Activated CD4-positive, alpha-beta T cell treated with anti-CD3 and anti-CD28 coated beads, Interleukin-2, amount 50 U/mL, for 4 hours (primary cell): ENCODE results near the gene FAM120A.
A peak's percentile ranks its signal among the peaks of the same experiment; 100 is the strongest.

Experiments
- DNase-seq, 2 experiments: peaks; one replicate each; pipeline ENCODE4 v3.0.0-alpha.2; 2020

Gene FAM120A

DNA sequence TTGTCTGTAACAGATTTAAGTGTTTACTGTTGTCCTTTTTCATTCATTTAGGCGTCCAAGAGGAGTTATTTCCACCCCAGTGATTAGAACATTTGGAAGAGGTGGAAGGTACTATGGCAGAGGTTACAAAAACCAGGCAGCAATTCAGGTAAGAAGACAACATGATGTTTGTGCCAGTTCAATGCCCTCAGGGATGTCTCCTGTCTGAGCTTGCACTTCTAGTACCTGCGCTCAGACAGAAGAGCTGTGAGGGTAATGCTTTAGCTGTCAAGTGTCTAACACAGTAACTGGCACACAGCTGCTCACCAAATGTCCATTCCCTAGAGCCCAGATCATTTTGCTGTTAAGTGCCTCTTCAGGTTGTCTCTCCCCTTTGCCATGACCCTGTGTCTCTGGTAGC lies 110.7 kb downstream of the FAM120A start:
- no peak for DNase-seq

DNA sequence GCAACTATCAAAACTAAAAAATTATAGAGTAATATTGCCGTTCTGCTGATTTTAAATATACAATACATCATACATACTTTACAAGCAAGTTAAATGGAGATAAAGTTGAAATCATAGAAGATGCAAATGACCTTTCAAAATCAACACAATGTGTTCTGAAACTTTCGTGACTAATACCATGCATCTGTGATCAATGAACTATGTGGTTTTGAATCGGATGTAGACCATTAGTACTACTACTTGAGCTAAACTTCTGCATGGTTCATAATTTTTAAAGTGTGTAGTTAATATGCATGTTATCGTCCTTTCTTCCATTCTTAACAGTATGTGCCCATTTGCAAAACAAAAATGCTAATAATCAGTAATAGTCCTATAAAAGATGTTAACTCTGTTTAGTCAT lies 113.6 kb downstream of the FAM120A start:
- no peak for DNase-seq

DNA sequence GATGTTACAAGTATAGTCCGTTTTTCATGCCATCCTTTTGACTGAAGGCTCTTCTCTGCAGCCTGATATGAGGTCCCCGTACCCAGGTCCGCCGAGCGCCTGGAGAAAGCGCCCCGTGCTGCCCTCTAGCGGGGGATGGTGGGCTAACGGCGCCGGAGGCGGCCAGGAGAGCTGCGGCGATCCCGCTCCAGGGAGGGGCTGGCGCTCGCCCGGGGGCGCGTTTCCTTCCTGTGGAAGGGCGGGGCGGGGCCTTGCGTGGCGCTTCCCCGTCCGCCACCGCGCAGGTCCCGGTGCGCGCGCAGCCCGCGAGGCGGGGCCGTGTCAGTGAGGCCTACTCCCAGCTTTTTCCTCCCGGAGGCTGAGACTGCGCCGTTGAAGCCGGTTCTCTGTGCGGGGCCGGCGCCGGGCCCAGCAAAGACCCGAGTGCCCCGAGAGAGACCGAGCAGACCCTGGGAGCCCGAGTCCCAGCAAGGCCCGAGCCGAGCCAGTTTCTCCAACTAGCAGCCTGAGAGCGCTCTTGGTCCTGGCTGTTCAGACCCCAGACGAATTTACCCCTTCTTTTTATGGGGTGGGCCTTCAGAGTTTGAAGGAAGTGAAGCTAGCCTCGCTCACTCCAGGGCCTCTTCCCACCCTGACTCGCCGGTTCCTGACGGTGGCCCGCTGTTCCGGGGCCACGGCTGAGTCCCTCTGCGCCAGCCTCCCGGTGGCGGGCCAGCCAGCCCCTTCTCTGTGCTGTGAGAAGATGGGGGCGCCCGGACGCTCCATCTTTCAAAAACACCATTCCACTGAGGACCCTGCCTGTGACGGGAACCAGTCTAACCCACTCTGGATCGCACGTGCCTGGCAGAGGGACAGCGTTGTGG lies 115.2 kb downstream of the FAM120A start:
- peak; percentile 98 for DNase-seq

DNA sequence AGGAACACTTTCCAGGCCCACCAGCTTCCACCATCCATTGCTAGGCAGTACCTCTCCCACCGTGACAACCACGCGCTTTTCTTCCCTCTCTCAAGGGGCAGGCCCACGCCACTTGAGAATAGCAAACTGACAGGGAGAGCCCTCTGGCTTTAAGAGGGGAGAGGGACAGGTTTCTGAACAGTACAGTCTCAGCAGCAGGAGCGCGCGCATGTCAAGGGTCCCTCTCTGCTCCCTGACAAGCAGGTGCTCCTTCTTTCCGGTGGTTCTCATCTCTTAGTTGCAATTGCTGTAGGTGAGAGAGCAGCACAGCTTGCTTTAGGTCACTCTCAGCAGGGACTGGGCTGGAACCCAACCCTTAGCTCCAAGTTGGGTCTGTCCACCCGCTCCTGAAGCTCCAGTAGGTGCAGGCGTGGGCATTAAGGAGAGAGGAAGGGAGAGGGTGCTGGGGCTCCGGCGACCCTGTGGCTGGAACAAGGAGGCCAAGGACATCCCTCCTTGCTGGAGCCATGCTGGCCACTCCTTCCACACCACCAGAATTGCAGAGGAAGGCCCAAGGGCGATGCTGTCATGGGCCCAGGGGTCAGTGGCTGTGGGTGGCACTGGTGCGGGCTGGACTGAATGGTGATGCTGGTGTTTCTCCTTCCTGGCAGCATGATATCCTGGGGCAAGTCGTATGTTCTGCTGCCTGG lies 115.9 kb downstream of the FAM120A start:
- no peak for DNase-seq

DNA sequence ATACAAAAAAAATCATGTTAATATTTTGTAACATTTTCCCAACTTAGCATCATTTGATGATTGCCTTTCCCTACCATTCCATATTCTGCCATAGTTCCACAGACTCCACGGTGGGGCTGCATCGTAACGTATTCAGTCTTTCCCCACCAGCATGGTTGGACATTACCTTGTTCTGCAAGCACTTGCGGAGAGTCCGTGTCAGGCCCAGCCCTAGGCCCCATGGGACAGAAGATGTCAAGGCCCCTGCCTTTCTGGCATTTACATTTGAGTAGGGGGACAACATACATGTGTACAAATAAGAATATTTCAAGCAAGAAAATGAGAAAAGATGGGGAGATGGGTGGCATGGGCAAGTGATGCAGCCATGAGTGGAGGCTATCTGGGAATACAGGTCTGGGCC lies 116.7 kb downstream of the FAM120A start:
- no peak for DNase-seq

DNA sequence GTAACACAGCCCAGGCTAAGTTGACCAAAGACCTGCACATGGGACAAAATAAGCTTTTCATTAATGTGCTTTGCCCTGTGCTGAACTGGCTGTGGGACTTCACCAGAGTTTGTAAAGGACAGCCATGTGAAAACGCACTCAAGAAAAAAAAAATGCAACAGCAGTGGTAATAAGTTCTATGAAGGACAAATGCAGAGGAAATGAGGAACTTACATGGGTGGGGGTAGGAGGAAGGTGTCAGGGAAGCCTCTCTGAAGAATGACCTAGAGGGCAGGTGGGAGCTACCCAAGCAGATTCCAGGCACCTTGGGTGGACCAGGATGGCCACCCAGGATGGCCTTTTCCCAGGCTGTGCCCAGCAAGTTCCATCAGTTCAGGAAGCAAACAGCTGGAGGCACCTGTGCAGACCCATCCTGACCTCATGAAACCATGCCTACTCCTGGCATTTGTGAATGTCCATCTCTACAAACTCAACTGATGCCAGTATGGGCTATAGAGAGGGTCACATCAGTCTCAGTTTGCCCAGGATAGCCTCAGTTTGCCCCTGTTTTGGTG lies 118.2 kb downstream of the FAM120A start:
- no peak for DNase-seq

DNA sequence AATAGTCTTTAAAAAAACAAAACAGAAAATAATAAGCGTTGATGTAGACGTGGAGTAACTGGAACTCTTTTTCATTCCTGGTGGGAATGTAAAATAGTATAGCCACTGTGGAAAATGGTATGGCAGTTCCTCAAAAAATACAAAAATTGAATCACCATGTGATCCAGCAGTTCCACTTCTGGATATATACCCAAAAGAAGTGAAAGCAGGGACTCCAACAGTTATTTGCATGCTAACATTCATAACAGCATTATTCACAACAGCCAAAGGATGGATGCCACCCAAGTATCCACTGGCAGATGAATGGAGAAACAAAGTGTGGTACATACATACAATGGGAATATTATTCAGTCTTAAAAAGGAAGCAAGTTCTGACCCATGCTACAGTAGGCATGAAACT lies 120.7 kb downstream of the FAM120A start:
- DNase-seq, result no peak

GRCh38 chr9:93572636-93573515 lies 121.4 kb downstream of the FAM120A start:
- no peak for DNase-seq

DNA sequence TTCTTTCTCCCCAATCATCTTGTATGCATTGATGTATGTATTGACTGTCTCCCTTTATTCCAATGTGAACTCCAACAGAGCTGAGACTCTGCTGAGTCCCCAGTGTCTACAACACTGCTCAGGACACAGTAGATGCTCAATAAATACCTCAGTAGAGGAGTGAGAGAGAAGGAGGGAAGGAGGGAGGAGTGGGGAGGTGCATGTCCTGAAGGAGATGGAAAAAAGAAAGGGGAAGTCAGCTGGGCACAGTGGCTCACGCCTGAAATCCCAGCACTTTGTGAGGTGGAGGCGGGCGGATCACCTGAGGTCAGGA lies 122.0 kb downstream of the FAM120A start:
- DNase-seq, result no peak

GRCh38 chr9:93574091-93574899 lies 122.8 kb downstream of the FAM120A start:
- no peak for DNase-seq

- DNase-seq, result no peak
Measured at GRCh38 chr9:93574900-93575795, 123.7 kb downstream of the FAM120A start.

DNA sequence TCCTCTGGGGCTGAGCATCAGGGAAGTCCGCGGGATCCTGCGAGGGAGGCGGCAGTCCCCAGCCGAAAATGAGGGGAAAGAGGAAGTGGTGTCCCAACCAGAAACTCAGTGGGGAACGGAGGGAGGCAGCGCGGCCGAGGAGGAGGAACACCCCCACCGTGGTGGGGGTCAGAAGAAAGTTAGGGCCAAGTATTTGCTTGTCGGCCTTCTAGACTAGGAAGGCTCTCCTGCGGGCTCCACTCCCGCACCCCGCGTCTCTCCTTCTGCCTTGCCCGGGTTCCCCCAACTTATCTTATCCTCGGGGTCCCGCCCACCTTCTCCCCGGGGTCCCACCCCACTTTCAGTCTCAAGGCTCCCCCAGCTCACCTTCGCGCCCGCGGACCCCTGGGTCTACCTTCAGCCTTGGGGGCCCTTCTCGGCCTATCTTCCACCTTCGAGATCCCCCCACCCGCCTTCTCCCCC lies 124.3 kb downstream of the FAM120A start:
- DNase-seq, result peak; percentile 39 to 40

- DNase-seq, result peak; percentile 22 to 29
Measured at GRCh38 chr9:93576258-93577077, 125.0 kb downstream of the FAM120A start, which contains the start of gene PHF2. TSS of gene PHF2 (plus strand) at chr9:93576584. CDS start at chr9:93576774, 190 bp downstream.

- no peak for DNase-seq
Measured at GRCh38 chr9:93577078-93577974, 125.8 kb downstream of the FAM120A start.

DNA sequence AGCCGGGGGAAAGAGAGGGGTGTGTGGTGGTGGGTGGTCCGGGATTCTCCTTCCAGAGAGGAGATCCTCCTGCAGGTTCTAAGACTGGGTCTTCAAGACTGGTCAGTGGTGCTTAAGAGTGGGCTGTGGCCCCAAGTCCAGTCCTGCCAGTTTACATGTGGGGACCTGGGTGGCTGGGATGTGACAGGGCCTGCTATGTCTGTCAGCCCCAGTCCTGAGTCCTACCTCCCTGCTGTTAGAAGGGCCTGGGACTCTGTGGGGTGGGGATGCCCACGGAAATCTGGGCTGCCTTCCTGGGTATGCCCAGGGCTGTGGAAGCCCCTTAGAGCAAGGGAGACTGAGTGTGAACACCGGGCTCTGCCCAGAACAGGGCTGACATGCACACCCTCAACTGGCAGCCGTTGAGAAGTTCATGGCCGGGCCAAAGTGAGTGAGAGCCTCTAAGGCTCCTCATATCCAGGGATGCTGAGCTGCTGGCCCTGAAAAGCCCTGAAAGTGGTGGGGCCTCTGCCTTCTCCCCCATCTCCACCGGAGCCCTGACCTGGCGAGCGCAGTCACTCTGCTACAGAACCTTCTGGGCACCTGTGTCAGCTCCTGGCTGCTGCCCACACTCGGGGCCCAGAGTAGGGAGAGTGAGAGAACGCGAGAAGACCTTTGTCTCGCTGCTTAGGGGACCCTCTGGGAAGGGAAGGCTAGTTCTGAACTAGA lies 126.6 kb downstream of the FAM120A start:
- DNase-seq, result no peak

DNA sequence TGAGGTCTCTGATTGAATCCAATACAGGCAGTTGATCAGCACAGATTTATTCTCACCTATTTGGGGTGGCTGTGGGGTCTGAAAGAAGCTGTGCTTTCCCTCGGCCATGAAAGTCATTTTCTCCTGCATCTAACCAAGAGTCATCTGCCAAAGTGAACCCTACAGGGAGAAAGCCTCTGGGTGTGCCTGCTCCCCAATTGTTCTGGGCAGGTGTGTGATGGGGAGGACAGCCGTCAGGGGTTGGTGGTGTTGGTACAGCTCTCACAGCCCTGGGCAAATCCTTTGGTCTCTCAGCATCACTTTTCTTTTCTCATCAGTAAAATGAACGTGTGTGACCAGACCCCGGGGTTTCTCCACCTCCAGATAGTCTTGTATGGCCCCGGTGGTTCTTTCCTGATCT lies 127.4 kb downstream of the FAM120A start:
- no peak for DNase-seq

DNA sequence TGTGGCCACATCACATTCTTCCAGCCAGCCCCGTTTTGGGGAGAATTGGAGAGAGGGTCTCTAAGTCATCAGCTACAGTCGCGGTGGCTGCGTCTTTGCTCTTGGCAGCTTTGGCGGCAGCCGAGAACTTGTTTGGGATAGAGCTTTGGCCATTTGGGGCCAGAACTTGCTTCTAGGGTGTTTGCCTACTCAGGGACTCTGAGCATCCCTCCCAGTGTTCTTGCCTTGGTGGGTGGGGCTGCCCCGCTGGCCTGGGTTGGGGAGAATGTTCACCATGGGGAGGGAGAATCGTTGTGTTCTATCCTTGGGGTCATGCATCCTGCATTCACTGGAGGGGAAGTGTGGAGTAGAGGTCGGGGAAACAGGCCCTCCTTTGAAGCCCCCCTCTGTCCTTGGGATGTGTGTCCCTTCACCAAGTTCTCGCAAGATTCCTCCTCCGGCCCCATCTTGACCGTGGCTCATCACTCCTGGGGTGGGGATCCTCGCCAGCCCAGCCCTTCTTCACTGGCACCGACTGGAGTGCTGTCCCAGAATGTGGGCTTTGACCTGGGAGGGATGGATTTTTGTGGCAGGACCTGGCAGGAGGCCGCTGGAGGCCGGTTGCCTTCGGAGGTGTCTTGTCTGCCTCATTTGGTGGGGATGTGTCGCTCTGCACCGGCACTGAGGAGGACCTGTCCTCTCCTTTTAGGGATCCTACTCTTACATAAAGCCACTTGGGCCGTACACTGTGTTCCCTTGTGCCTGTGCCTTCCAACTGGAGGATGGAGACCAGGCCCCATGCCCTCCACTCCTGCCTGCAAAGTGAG lies 128.4 kb downstream of the FAM120A start:
- DNase-seq, result no peak
